Adrenal gland (tissue), 12 donors: Measurements from ENCODE around the gene SLC25A11. TPM values are rescaled to one million over a fixed set of nuclear protein-coding genes. Genes with fewer than 3 reads are reported as not detected.
"Not testable (repeated sequence)": the region's sequence is repeated elsewhere in the genome, so short reads cannot be mapped to it uniquely, and the experiment has no call there.

Experiments used
- DNase-seq, 7 donors: peaks; one replicate each; pipeline ENCODE4 v3.0.0-alpha.2; 2019 to 2020
- H3K27ac ChIP-seq, 5 donors: fragments of 200-600 bp; sonication (generic) in 4 of 5; 1 replicate in 3 of 5; 2 replicates in 2 of 5; pipeline versions ENCODE4 v1.5.1 to v1.8.0; 2016 to 2020; ENCODE audit warnings: mild to moderate bottlenecking in 1 of 5
- H3K27me3 ChIP-seq: fragments of 200-600 bp; 2 replicates; pipeline ENCODE4 v1.8.0; 2021
- H3K36me3 ChIP-seq, 2 donors: fragments of 200-600 bp; replicated peaks in 1 of 2; 1 replicate in 1 of 2; 2 replicates in 1 of 2; pipeline versions ENCODE4 v1.5.1 to v1.8.0; 2018 to 2022
- H3K4me1 ChIP-seq, 2 donors: fragments of 200-600 bp; replicated peaks in 1 of 2; 1 replicate in 1 of 2; 2 replicates in 1 of 2; pipeline versions ENCODE4 v1.5.1 to v1.8.0; 2018 to 2021
- H3K4me3 ChIP-seq, 4 donors: fragments of 200-600 bp; sonication (generic) in 3 of 4; one replicate each; pipeline ENCODE4 v1.5.1; 2016 to 2018
- H3K9me3 ChIP-seq, 3 donors: fragments of 200-600 bp; sonication (generic) in 1 of 3; replicated peaks in 1 of 3; 1 replicate in 2 of 3; 2 replicates in 1 of 3; pipeline versions ENCODE4 v1.5.1 to v1.8.0; 2016 to 2021
- CTCF ChIP-seq, 6 experiments: fragments of 450-650 bp in 4 of 6; fragments of 200-600 bp in 2 of 6; sonication (generic) in 1 of 6; IDR thresholded peaks; 1 replicate in 5 of 6; 2 replicates in 1 of 6; pipeline versions ENCODE4 v1.5.1 to v1.8.0; 2016 to 2021; ENCODE audit warnings: antibody characterized with exemption in 6 of 6, mild to moderate bottlenecking in 2 of 6, moderate library complexity in 1 of 6
- POLR2A ChIP-seq, 2 donors: fragments of 450-650 bp; IDR thresholded peaks; one replicate each; pipeline ENCODE4 v1.6.1; 2017; ENCODE audit warnings: antibody characterized with exemption in 2 of 2, mild to moderate bottlenecking in 2 of 2, moderate library complexity in 1 of 2
- WGBS, 4 donors: extraction: QIAGEN DNeasy Blood & Tissue Kit in 2 of 4; methylation state at CpG; one replicate each; pipeline versions ENCODE4 v1.1.5 to v1.1.7; 2013 to 2017; 5-methylcytosine and 5-hydroxymethylcytosine counted together
- intact Hi-C, 2 donors: fragments of 100-400 bp; cut with DNase I; formaldehyde crosslinking; loops; one replicate each; pipeline versions ENCODE4 v1.14.1 to v1.15.0; 2022 to 2023
- polyA plus RNA-seq, 3 donors: library from polyadenylated mRNA; stranded (reverse); fragments of 200-250 nt in 2 of 3; fragments of 350-450 nt in 1 of 3; fragmentation: Illumina TruSeq in 1 of 3; extraction: RNeasy Lipid Tissue Mini Kit (QIAGEN cat#74804) in 1 of 3; gene quantifications; one replicate each; pipeline ENCODE4 v1.2.3, GENCODE V29; 2013 to 2014
- total RNA-seq, 9 donors: library from RNA; depleted of rRNA in 4 of 9; stranded (reverse); fragments of >200 nt in 4 of 9; fragments of 120-200 nt in 1 of 9; fragmentation: NEBNext Ultra II Directional in 1 of 9; extraction: Animal tissue kit (Norgen Biotek cat#: 25700) in 1 of 9; gene quantifications; one replicate each; pipeline versions ENCODE4 v1.1.0 to v1.2.4, GENCODE V29; 2013 to 2023
- donor health status: healthy with polysubstance abuse.
- donor health status: Bipolar disorder and iron deficiency.
- donor health status: DM: yes; HTN: yes; CAD: no.
- donor health status: DM: no; HTN: no; CAD: no.
- donor health status: DM: no; HTN: no; CAD: no.
- donor health status: DM: yes; HTN: yes; CAD: no.

SLC25A11 gene
- total and polyA plus RNA-seq, 12 donors, result 37.8 to 77.7 (median 66.7) TPM

GRCh38 chr17:4921320-4921719 is 18.5 kb downstream of the SLC25A11 start:
- whole genome bisulfite sequencing, 4 donors, result 78 to 90% (median 88%) methylated on average over 4 of the region's 4 CpGs
- H3K4me1 ChIP-seq, result no peaks in the 10 kb centered on the region

GRCh38 chr17:4920351-4921048 is 19.3 kb downstream of the SLC25A11 start:
- 74 to 83% (median 79%) methylated on average over 10 of the region's 10 CpGs for WGBS, 4 donors
- intact Hi-C loops, result no loop called here
- DNase-seq, result peak in 1 of 7 donors; percentile 35

More at GRCh38 chr17:4921320-4921719, 18.5 kb downstream of the SLC25A11 start:
- intact Hi-C loops, result no loop called here
- Histone ChIP-seq H3K9me3 (no peaks in the 10 kb centered on the region), H3K36me3 (no peaks in the 10 kb centered on the region), H3K4me3 (no peak overlapping the region), H3K27me3 (no peaks in the 10 kb centered on the region), H3K27ac (no peak overlapping the region)
- no peak for TF ChIP-seq POLR2A (IDR thresholded peaks at IDR 0.05)
- no peak for TF ChIP-seq CTCF (IDR thresholded peaks at IDR 0.05)
- DNase-seq, result no peak

GRCh38 chr17:4919511-4920047 is 20.3 kb downstream of the SLC25A11 start:
- H3K4me3 ChIP-seq, result no peak overlapping the region
- DNase-seq, result no peak
- H3K27me3 ChIP-seq, result no peaks in the 10 kb centered on the region
- intact Hi-C loops, result no loop called here
- H3K9me3 ChIP-seq, result no peaks in the 10 kb centered on the region
- no peaks in the 10 kb centered on the region for H3K4me1 ChIP-seq
- no peaks in the 10 kb centered on the region for H3K36me3 ChIP-seq
- 74 to 77% (median 76%) methylated on average over 8 of the region's 8 CpGs for WGBS, 4 donors
- H3K27ac ChIP-seq, result no peak overlapping the region
- TF ChIP-seq POLR2A (IDR thresholded peaks at IDR 0.05) (no peak), CTCF (IDR thresholded peaks at IDR 0.05) (no peak)

More at GRCh38 chr17:4920351-4921048, 19.3 kb downstream of the SLC25A11 start:
- TF ChIP-seq CTCF (IDR thresholded peaks at IDR 0.05) (no peak), POLR2A (IDR thresholded peaks at IDR 0.05) (no peak)
- no peaks in the 10 kb centered on the region for H3K27me3 ChIP-seq
- no peaks in the 10 kb centered on the region for H3K36me3 ChIP-seq
- no peaks in the 10 kb centered on the region for H3K4me1 ChIP-seq
- no peak overlapping the region for H3K4me3 ChIP-seq
- H3K27ac ChIP-seq, result no peak overlapping the region
- H3K9me3 ChIP-seq, result no peaks in the 10 kb centered on the region

DNA sequence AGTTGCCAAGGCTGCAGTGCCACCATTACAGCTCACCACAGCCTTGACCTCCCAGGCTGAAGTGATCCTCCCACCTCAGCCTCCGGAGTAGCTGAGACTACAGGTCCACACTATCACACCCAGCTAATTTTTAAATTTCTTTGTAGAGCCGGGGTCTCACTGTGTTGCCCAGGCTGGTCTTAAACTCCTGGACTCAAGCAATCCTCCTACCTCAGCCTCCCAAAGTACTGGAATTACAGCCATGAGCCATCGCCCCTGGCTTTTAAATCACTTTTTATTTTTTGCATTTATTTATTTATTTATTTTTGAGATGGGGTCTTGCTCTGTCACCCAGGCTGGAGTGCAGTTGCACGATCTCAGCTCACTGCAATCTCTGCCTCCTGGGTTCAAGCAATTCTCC is 25.3 kb downstream of the SLC25A11 start:
- H3K27me3 ChIP-seq, H3K27ac ChIP-seq, H3K36me3 ChIP-seq, H3K4me1 ChIP-seq, H3K4me3 ChIP-seq, H3K9me3 ChIP-seq, DNase-seq: not testable (repeated sequence)
- intact Hi-C loops, result loop anchor here in 1 of 2 donors (5.0 kb wide), 1 partner anchor 148 kb away; no protein-coding TSS in a partner anchor
- 76 to 86% (median 79%) methylated on average over 4 of the region's 4 CpGs for WGBS, 4 donors
